Sigmoid colon (tissue), 7 donors: Measurements from ENCODE around the gene BUD13. TPM values are rescaled to one million over a fixed set of nuclear protein-coding genes. Genes with fewer than 3 reads are reported as not detected.
A peak's percentile ranks its signal among the peaks of the same experiment; 100 is the strongest.

ENCODE experiments used
- DNase-seq: peaks from one replicate; pipeline ENCODE4 v3.0.0-alpha.2; 2019
- H3K27ac ChIP-seq, 4 donors: fragments of 200-600 bp; sonication (generic); one replicate each; pipeline ENCODE4 v1.5.1; 2016 to 2019; ENCODE audit warnings: mild to moderate bottlenecking in 1 of 4
- H3K27me3 ChIP-seq, 3 donors: fragments of 200-600 bp; sonication (generic); one replicate each; pipeline ENCODE4 v1.5.1; 2019; ENCODE audit warnings: mild to moderate bottlenecking in 1 of 3
- H3K36me3 ChIP-seq, 4 donors: fragments of 200-600 bp; sonication (generic); one replicate each; pipeline ENCODE4 v1.5.1; 2016 to 2019
- H3K4me1 ChIP-seq, 4 donors: fragments of 200-600 bp; sonication (generic); one replicate each; pipeline ENCODE4 v1.5.1; 2017 to 2019
- H3K4me3 ChIP-seq, 4 donors: fragments of 200-600 bp; sonication (generic); one replicate each; pipeline ENCODE4 v1.5.1; 2017 to 2019; ENCODE audit warnings: mild to moderate bottlenecking in 2 of 4, moderate library complexity in 1 of 4
- H3K9me3 ChIP-seq, 4 donors: fragments of 200-600 bp in 3 of 4; sonication (generic) in 3 of 4; one replicate each; pipeline versions ENCODE4 v1.5.1 to v1.6.1; 2013 to 2019
- CTCF ChIP-seq, 4 experiments: fragments of 450-650 bp in 3 of 4; fragments of 200-600 bp in 1 of 4; IDR thresholded peaks; one replicate each; pipeline ENCODE4 v1.5.1; 2016 to 2019; ENCODE audit warnings: antibody characterized with exemption in 4 of 4, mild to moderate bottlenecking in 3 of 4, moderate library complexity in 2 of 4
- EP300 ChIP-seq, 4 donors: sonication (generic); formaldehyde crosslinking; IDR thresholded peaks; one replicate each; pipeline ENCODE4 v1.6.1; 2017; ENCODE audit warnings: antibody characterized with exemption in 4 of 4
- POLR2A ChIP-seq, 2 donors: fragments of 450-650 bp; IDR thresholded peaks; one replicate each; pipeline ENCODE4 v1.6.1; 2016; ENCODE audit warnings: antibody characterized with exemption in 2 of 2, mild to moderate bottlenecking in 2 of 2, moderate library complexity in 2 of 2
- POLR2AphosphoS5 ChIP-seq, 4 donors: sonication (generic); formaldehyde crosslinking; IDR thresholded peaks; one replicate each; pipeline ENCODE4 v1.6.1; 2017; ENCODE audit warnings: antibody characterized with exemption in 4 of 4
- WGBS, 2 donors: extraction: QIAGEN DNeasy Blood & Tissue Kit; methylation state at CpG; one replicate each; pipeline ENCODE4 v1.1.7; 2013; 5-methylcytosine and 5-hydroxymethylcytosine counted together
- intact Hi-C: fragments of 100-400 bp; cut with DNase I; formaldehyde crosslinking; loops from one replicate; pipeline ENCODE4 v1.15.1; 2023
- polyA plus RNA-seq, 3 donors: library from polyadenylated mRNA; stranded (reverse); fragments of 200-250 nt; gene quantifications; one replicate each; pipeline ENCODE4 v1.2.3, GENCODE V29; 2013
- total RNA-seq, 4 donors: library from RNA; depleted of rRNA; stranded (reverse); fragments of >200 nt; gene quantifications; one replicate each; pipeline ENCODE4 v1.1.0, GENCODE V29; 2016
- donor health status: healthy with polysubstance abuse.
- donor health status: Bipolar disorder and iron deficiency.
- donor health status: healthy.

Gene BUD13
- total and polyA plus RNA-seq, 7 donors = 12.2 to 19.9 (median 16.8) TPM

- H3K27ac ChIP-seq = no peak overlapping the region
- H3K4me1 ChIP-seq = no peaks in the 10 kb centered on the region
- no peaks in the 10 kb centered on the region for H3K36me3 ChIP-seq
- H3K9me3 ChIP-seq = no peaks in the 10 kb centered on the region
- DNase-seq = peak; percentile 61
- peaks cover 0 to 13% (median 0%) of the 10 kb centered on the region in 3 donors for H3K27me3 ChIP-seq
- WGBS, 2 donors = 35 to 36% methylated on average over 11 of the region's 11 CpGs
- intact Hi-C loops = no loop called here
- no peak overlapping the region for H3K4me3 ChIP-seq
- TF ChIP-seq POLR2A (IDR thresholded peaks at IDR 0.05) (no peak), CTCF (IDR thresholded peaks at IDR 0.05) (no peak), POLR2AphosphoS5 (IDR thresholded peaks at IDR 0.05) (no peak), EP300 (IDR thresholded peaks at IDR 0.05) (no peak)
Observed at GRCh38 chr11:116703421-116703820, 69.4 kb downstream of the BUD13 start.

- peaks cover 0 to 10% (median 0%) of the 10 kb centered on the region in 3 donors for H3K27me3 ChIP-seq
- 21 to 60% methylated on average over 8 of the region's 8 CpGs for WGBS, 2 donors
- intact Hi-C loops = no loop called here
- H3K4me3 ChIP-seq = no peak overlapping the region
- peak; percentile 4 for DNase-seq
- no peaks in the 10 kb centered on the region for H3K9me3 ChIP-seq
- TF ChIP-seq POLR2AphosphoS5 (IDR thresholded peaks at IDR 0.05) = no peak
- no peak for TF ChIP-seq POLR2A (IDR thresholded peaks at IDR 0.05)
- TF ChIP-seq EP300 (IDR thresholded peaks at IDR 0.05) = no peak
- no peak for TF ChIP-seq CTCF (IDR thresholded peaks at IDR 0.05)
- no peak overlapping the region for H3K27ac ChIP-seq
- H3K36me3 ChIP-seq = no peaks in the 10 kb centered on the region
- H3K4me1 ChIP-seq = no peaks in the 10 kb centered on the region
Observed at GRCh38 chr11:116702772-116703385, 69.9 kb downstream of the BUD13 start.

GRCh38 chr11:116701876-116702275 lies 70.9 kb downstream of the BUD13 start:
- peak; percentile 10 for DNase-seq
- intact Hi-C loops = no loop called here
- H3K36me3 ChIP-seq = no peaks in the 10 kb centered on the region
- no peak overlapping the region for H3K27ac ChIP-seq
- no peaks in the 10 kb centered on the region for H3K27me3 ChIP-seq
- no peaks in the 10 kb centered on the region for H3K9me3 ChIP-seq
- H3K4me1 ChIP-seq = no peaks in the 10 kb centered on the region
- no peak overlapping the region for H3K4me3 ChIP-seq
- WGBS, 2 donors = 64 to 78% methylated on average over 2 of the region's 2 CpGs
- TF ChIP-seq POLR2AphosphoS5 (IDR thresholded peaks at IDR 0.05) (no peak), CTCF (IDR thresholded peaks at IDR 0.05) (no peak), EP300 (IDR thresholded peaks at IDR 0.05) (no peak), POLR2A (IDR thresholded peaks at IDR 0.05) (no peak)

- peak; percentile 45 for DNase-seq
- no peak overlapping the region for H3K4me3 ChIP-seq
Observed at GRCh38 chr11:116701297-116701801, 71.4 kb downstream of the BUD13 start.

More at GRCh38 chr11:116701297-116701801, 71.4 kb downstream of the BUD13 start:
- TF ChIP-seq POLR2AphosphoS5 (IDR thresholded peaks at IDR 0.05) = no peak
- TF ChIP-seq POLR2A (IDR thresholded peaks at IDR 0.05) = no peak
- no peak for TF ChIP-seq EP300 (IDR thresholded peaks at IDR 0.05)
- no peak for TF ChIP-seq CTCF (IDR thresholded peaks at IDR 0.05)
- H3K27ac ChIP-seq = no peak overlapping the region
- 93% methylated on average over 7 of the region's 7 CpGs for WGBS, 2 donors
- no peaks in the 10 kb centered on the region for H3K27me3 ChIP-seq
- H3K4me1 ChIP-seq = no peaks in the 10 kb centered on the region
- intact Hi-C loops = no loop called here
- no peaks in the 10 kb centered on the region for H3K36me3 ChIP-seq
- no peaks in the 10 kb centered on the region for H3K9me3 ChIP-seq
